ENCODE measurements around the gene EDN3.

The EDN3 gene

GRCh38 chr20:59300333-59301081, at the start of gene EDN3:
Gene EDN3 (plus strand): TSS chr20:59300611. CDS start chr20:59300813, 202 bp downstream.
- TF ChIP-seq GATA2 (IDR thresholded peaks at IDR 0.05; ENCODE audit: low read depth, low read length) (no peak), GATA3 (IDR thresholded peaks at IDR 0.05; ENCODE audit: low read depth, low read length) (no peak)

GRCh38 chr20:59253325-59253724, 47.1 kb upstream of the EDN3 start:
- TF ChIP-seq GATA2 (IDR thresholded peaks at IDR 0.05; ENCODE audit: low read depth, low read length), result no peak
- no peak for TF ChIP-seq GATA3 (IDR thresholded peaks at IDR 0.05; ENCODE audit: low read depth, low read length)

- TF ChIP-seq GATA3 (IDR thresholded peaks at IDR 0.05; ENCODE audit: low read depth, low read length) (peak; percentile 67), GATA2 (IDR thresholded peaks at IDR 0.05; ENCODE audit: low read depth, low read length) (peak; percentile 54)
Observed at GRCh38 chr20:59253779-59254319, 46.6 kb upstream of the EDN3 start.

GRCh38 chr20:59255256-59255655, 45.2 kb upstream of the EDN3 start:
- TF ChIP-seq GATA3 (IDR thresholded peaks at IDR 0.05; ENCODE audit: low read depth, low read length), result no peak
- no peak for TF ChIP-seq GATA2 (IDR thresholded peaks at IDR 0.05; ENCODE audit: low read depth, low read length)

- TF ChIP-seq GATA3 (IDR thresholded peaks at IDR 0.05; ENCODE audit: low read depth, low read length) (no peak), GATA2 (IDR thresholded peaks at IDR 0.05; ENCODE audit: low read depth, low read length) (no peak)
Observed at GRCh38 chr20:59258221-59258621, 42.2 kb upstream of the EDN3 start.

GRCh38 chr20:59259946-59260345, 40.5 kb upstream of the EDN3 start:
- TF ChIP-seq GATA3 (IDR thresholded peaks at IDR 0.05; ENCODE audit: low read depth, low read length) (no peak), GATA2 (IDR thresholded peaks at IDR 0.05; ENCODE audit: low read depth, low read length) (no peak)

GRCh38 chr20:59265298-59265697, 35.1 kb upstream of the EDN3 start:
- no peak for TF ChIP-seq GATA3 (IDR thresholded peaks at IDR 0.05; ENCODE audit: low read depth, low read length)
- TF ChIP-seq GATA2 (IDR thresholded peaks at IDR 0.05; ENCODE audit: low read depth, low read length), result no peak

GRCh38 chr20:59268870-59269269, 31.5 kb upstream of the EDN3 start:
- TF ChIP-seq GATA3 (IDR thresholded peaks at IDR 0.05; ENCODE audit: low read depth, low read length) (no peak), GATA2 (IDR thresholded peaks at IDR 0.05; ENCODE audit: low read depth, low read length) (no peak)

- TF ChIP-seq GATA3 (IDR thresholded peaks at IDR 0.05; ENCODE audit: low read depth, low read length), result no peak
- no peak for TF ChIP-seq GATA2 (IDR thresholded peaks at IDR 0.05; ENCODE audit: low read depth, low read length)
Observed at GRCh38 chr20:59269411-59270025, 30.9 kb upstream of the EDN3 start.

GRCh38 chr20:59270380-59270779, 30.0 kb upstream of the EDN3 start:
- TF ChIP-seq GATA2 (IDR thresholded peaks at IDR 0.05; ENCODE audit: low read depth, low read length) (no peak), GATA3 (IDR thresholded peaks at IDR 0.05; ENCODE audit: low read depth, low read length) (no peak)

- no peak for TF ChIP-seq GATA2 (IDR thresholded peaks at IDR 0.05; ENCODE audit: low read depth, low read length)
Observed at GRCh38 chr20:59273739-59274357, 26.6 kb upstream of the EDN3 start.

- TF ChIP-seq GATA3 (IDR thresholded peaks at IDR 0.05; ENCODE audit: low read depth, low read length), result no peak
- no peak for TF ChIP-seq GATA2 (IDR thresholded peaks at IDR 0.05; ENCODE audit: low read depth, low read length)
Observed at GRCh38 chr20:59276938-59277337, 23.5 kb upstream of the EDN3 start.

- TF ChIP-seq GATA3 (IDR thresholded peaks at IDR 0.05; ENCODE audit: low read depth, low read length) (no peak), GATA2 (IDR thresholded peaks at IDR 0.05; ENCODE audit: low read depth, low read length) (no peak)
Observed at GRCh38 chr20:59284470-59284869, 15.9 kb upstream of the EDN3 start.

- TF ChIP-seq GATA2 (IDR thresholded peaks at IDR 0.05; ENCODE audit: low read depth, low read length) (no peak), GATA3 (IDR thresholded peaks at IDR 0.05; ENCODE audit: low read depth, low read length) (no peak)
Observed at GRCh38 chr20:59289994-59290393, 10.4 kb upstream of the EDN3 start.

All from SH-SY5Y (cell line).